RKO (cell line): ENCODE data around the gene COL9A3.

Experiments used
- DNase-seq: peaks from one replicate; pipeline ENCODE4 v3.0.0-alpha.2; 2016; ENCODE audit warnings: low spot score

The COL9A3 gene

DNA sequence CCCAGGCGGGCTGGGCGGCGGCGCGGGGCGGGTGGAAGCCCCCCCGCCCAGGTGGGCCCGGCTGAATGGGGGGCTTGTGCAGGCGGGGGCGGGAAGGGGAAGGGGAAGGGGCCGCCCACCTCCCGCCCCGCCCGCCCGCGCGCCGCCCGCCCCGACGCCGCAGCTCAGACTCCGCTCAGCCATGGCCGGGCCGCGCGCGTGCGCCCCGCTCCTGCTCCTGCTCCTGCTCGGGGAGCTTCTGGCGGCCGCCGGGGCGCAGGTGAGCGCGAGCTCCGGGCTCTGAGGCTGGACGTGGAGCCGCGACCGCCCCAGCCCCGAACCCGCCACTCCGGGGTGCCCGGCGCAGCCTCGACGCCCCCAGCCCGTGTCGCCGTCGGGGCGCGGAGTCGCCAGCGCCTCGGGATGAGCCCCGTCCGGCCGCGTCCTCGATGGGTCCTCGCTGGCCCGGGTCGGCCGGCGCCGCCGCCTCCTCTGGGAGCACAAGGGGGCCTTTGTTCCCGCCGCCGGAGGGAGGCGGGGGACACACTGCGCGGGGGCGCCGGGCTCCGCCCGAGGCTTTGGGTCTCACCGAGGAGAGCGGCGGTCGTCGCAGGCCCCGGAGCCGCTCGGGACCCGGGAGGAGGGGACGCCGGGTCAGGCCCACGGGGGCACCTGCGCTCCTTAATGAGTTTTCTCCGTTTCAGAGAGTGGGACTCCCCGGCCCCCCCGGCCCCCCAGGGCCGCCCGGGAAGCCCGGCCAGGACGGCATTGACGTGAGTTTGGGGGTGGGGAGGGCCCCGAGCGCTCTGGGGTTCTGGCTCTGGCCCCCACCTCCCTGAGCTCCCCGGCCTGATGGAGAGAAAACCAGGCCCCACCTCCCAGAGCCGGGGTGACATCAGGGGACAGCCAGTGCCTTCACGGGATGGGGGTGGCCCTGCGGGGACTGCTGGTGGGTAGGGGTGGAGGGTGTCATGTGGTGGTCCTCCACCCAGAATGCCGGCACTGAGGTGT is at the start of gene COL9A3:
Gene COL9A3, plus strand, starts transcription at position 167 of the 990 bp plus-strand sequence. Its CDS starts 15 bp downstream, at position 182.
- no peak for DNase-seq

DNA sequence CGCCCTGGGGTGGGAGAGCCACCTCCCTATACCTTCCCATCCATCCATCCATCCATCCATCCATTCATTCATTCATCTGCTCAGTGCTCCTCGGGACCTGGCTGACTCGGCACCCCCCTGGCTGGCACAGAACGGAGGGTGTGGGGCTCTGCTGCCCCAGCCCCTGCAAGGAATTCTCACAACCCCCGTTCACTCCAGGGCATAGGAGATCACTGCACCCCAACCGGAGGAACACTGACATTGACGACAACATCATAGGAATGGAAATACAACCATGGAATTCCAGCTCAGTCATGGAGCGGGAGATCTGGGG is 48.7 kb upstream of the COL9A3 start:
- DNase-seq: no peak

DNA sequence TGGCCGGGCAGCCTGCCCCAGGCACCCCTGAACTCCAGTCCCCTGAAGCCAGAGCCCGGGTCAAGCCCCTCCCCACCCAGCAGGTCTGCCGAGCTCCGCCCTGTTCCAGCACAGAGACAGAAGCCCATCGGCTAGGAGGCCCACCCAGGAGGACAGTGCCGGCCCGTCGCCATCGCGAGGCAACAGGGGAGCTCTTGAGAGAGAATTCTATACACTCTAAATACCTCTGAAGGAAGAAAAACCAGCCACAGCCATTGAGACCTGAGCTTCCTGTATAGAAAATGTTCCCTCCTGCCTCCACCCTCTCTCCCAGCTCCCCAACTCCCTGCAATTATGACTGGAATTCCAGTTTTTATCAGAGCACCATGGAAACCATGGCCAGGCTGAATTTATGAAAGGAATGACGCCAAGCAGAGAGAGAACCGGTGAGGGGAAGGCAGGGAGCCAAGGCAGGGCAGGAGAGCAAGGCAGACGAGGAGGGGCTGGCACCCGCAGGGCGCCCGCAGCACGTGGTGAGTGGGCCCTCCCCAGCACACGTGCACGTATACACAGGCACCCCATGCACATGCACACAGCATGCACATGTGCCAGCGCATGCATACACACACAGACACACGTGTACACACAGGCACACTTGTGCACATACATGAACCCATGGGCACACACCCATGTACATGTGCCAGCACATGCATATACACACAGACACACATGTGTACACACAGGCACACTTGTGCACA is 48.1 kb upstream of the COL9A3 start:
- no peak for DNase-seq

DNA sequence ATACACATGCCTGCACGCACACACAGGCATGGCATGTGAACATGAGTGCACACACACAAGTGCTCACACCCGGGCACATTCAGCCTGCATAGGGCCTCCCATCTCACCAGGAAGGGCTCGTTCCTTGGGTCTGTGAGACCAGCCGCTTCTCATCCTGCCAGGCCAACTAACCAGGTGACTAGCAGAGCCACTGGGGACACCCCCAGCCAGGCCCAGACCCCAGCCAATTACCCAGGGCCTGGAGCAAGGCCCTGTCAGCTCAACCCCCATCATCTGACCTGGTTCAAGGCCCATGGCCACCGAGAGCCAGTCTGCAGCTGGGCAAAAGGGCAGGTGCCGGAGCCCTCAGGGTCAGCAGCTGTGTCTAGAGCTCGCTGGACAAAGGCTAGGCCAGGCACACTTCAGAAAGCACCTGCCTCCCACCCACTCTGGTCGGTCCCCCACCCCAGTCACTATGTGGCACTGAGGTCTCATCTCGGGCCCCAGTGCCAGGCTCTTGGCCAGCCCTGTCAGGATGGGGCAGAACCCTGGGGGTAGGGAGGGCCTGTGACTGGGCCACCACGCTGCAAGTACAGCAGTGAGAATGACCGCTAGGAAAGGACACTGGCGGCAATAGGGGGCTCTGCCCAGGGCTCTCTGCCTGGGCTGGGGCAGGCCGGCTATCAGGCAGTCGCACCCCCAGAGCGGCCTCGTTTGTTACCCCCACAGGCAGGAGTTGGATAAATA is 47.3 kb upstream of the COL9A3 start:
- no peak for DNase-seq

DNA sequence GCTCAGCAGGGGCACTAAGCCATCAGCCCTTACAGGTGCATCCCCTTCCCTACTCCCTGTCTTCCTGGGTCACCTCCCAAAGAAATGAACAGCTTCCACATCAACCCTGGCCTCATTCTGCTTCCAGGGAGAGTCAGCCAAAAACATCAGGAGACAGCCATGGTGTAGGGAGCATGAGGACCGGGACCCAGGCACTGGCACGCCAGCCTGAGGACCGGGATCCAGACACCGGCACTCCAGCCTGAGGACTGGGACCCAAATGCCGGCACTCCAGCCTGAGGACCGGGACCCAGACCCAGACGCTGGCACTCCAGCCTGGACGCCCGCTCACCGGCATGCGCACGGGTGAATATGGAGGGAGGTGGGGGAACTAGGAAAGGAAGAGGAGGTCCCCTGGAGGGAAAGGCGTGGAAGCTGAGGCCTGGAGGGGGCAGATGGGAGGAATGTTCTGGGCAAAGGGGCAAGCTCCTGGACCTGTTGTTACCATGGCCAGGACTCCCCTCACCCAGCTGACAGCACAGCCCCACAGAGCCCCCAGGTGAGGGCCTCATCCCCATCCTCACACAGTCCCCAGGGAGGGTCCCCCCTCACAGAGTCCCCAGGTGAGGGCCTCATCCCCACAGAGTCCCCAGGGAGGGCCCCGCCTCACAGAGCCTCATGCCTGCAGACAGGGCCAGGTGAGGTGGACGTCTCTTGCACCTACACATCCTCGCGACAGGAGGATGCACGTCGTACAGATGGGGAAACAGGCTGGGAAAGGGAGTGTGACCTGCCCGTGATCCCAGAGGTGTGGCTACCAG is 46.5 kb upstream of the COL9A3 start:
- DNase-seq: no peak

GRCh38 chr20:62770916-62771315 is 45.9 kb upstream of the COL9A3 start:
- no peak for DNase-seq

DNA sequence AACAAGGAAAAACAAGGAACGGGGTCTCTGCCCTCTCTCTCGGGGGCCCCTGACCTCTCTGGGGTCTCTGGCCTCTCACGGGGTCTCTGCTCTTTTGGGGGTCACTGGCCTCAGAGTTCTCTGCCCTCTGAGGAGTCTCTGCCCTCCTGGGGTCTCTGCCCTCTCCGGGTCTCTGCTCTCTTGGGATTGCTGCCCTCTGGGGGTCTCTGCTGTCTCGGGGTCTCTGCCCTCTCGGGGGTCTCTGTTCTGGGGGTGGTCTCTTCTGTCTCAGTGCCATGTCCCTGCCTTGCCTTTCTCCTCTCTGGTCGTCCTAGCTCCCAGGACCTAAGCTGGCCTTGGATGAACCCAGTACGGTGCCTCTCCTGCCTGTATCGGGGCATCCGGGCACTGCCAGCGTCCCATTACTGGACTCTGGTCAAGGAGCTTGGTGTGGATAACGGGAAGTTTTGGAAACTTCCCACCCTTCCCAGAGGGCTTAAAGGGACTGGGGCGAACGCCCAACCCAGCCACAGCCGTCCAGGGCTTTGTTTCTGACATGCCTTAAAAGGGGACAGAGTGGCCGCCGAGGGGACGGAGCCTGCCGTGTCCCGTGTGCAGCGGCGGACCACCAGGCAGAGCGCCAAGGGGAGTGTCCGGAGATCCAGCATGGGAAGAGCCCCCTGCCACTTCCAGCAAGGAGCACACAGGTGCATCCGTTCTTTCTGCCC is 45.3 kb upstream of the COL9A3 start:
- no peak for DNase-seq

DNA sequence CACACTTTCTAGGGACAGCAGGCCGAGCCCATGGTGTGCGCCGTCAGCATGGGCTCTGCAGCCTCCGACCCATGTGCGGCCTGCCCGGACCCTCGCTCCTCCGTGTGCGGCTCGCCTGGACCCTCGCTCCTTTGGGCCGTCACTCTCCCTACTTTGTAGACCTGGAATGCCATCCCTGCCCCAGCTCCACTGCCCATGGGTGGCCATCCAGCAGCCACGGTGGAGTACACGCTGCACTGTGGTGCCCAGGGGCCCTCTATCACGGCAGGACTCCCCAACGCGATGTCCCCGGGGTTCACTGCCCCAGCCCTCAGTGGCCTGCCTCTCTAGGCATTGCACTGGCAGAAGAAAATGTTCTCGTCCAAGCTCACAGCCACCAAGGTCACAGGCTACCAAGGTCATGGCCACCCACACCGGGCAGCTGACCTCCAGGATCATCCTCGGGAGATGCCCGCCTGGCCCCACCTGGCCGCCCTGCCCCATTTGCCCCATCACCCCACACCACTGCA is 44.7 kb upstream of the COL9A3 start:
- DNase-seq: no peak

- DNase-seq: no peak
Observed at GRCh38 chr20:62772619-62772989, 44.2 kb upstream of the COL9A3 start.

DNA sequence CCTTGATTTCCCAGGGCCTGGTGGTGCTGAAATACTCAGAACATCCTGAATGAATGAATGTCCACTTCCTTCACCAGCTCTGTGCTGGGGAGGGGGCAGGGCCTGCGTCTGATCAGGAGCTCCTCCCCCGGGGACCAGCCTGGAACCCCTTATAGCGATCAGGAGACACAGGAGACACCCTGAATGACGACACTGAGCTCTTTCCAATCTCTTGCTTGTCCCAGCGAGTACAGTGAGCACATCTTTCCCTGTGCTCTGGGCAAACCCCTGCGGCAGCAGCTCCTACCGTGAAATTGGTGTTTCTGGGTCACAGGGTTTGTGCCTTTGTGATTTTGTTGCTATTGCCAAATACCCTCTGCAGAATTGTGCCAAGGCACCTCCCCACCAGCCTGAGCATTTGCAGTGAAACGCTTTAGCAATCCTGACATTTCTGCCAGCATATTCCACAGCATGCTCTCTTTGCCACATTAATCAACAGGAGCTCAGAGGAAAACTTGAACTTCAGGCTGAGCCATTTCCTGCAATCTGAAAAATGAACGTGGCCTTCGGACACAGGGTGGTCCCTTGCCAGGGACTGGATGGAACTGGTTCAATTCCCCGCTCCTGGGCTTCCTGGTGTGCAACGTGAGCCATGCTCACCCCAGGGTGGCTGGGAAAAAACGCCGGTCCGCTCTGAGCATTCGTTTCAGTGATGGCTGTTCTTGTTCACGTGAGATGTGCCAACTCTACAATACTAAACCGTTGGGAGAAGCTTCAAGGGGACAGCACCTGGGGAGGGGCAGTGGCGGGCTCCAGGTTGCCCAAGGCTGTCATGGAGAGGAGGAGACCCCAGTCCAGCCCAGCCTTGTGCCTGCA is 43.6 kb upstream of the COL9A3 start:
- no peak for DNase-seq

GRCh38 chr20:62773845-62774714 is 42.8 kb upstream of the COL9A3 start:
- DNase-seq: no peak

GRCh38 chr20:62774762-62775161 is 42.1 kb upstream of the COL9A3 start:
- peak; percentile 29 for DNase-seq

- DNase-seq: no peak
Observed at GRCh38 chr20:62775206-62775605, 41.6 kb upstream of the COL9A3 start.

DNA sequence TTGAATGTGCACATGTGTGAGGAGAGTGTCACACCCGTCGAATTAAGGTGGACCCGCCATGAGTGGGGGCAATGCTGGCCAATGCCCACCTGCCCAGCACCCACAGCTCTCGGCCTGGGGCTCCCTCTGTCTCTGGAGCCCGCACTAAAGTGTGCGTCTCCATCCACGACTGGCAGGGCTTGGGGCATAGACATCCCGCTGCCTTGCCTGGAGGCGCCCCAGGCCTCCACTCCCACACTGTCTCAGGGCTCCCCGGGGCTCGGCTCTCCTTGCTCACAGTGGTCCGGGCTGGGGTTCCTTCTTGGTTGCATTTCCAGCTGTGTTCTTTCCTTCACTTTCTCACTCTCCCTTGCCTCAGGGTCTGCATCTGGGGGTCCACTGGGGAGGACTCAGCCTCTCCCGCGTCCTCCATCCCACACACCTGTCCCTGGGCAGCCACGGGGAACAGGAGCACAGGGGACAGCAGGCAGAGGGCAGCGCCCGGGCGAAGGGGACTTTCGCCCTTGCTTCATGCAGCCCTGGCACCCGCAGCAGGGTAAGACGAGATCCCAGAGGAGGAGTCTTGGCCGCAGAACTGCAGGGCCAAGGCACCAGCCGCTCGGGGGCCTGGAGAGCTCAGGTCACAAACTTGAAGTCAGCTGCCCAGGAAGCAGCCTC is 40.7 kb upstream of the COL9A3 start:
- no peak for DNase-seq

DNA sequence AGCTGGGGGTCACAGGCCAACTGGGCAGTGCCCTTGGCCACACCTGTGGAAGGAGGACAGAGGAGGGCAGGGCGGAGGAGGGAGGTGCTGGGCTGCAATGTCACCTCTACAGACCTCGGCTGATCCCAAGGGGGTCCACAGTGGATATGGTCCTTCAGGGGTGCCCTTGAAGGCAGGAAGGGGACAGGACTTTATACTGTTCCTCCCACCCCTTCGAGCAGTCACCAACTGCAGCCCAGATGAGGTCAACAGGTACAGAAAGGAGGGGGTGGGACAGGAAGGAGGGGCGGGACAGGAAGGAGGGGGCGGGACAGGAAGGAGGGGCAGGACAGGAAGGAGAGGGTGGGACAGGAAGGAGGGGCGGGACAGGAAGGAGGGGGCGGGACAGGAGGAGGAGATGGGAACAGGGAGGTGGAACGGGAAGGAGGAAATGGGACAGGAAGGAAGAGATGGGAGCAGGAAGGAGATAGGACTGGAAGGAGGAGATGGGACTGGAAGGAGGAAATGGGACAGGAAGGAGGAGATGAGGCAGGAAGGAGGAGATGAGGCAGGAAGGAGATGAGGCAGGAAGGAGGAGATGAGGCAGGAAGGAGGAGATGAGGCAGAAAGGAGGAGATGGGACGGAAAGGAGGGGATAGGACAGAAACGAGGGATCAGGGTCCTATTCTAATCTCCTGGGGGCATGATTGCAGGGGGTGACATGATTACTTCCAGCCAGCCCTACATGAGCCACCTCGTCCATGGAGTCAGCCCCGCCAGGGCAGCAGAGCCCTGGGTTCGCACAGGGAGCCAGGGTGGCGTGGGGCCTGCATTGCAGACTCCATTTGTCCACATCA is 39.9 kb upstream of the COL9A3 start:
- peak; percentile 90 for DNase-seq

DNA sequence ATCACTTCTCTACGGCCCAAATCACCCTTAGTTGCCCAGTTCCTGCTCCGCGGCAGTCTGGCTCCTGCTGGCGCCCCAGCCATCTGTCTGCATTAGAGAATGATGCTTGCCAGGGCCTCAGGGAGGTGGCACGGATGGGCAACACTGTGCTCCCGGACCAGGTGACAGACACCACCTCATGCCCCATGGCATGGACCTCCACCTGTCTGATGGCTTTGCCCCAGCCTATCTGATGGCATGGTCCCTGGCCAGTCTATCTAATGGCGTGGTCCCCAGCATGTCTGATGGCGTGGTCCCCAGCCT is 39.4 kb upstream of the COL9A3 start:
- DNase-seq: no peak

DNA sequence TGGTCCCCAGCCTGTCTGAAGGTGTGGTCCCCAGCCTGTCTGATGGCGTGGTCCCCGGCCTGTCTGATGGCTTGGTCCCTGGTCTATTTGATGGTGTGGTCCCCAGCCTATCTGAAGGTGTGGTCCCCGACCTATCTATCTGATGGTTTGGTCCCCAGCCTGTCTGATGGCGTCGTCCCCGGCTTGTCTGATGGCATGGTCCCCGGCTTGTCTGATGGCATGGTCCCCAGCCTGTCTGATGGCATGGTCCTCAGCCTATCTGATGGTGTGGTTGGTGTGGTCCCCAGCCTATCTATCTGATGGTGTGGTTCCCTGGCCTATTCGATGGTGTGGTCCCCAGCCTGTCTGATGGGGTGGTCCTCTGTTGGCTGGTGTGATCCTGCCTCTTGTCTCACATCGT is 38.8 kb upstream of the COL9A3 start:
- DNase-seq: no peak
